Uterus (tissue), 4 donors: ENCODE results near the gene CHMP4A. TPM values are rescaled to one million over a fixed set of nuclear protein-coding genes. Genes with fewer than 3 reads are reported as not detected.

Source experiments
- DNase-seq, 2 donors: peaks; one replicate each; pipeline ENCODE4 v3.0.0-alpha.2; 2019 to 2020
- H3K27ac ChIP-seq, 2 donors: fragments of 200-600 bp; sonication (generic); 1 replicate in 1 of 2; 2 replicates in 1 of 2; pipeline ENCODE4 v1.5.1; 2016 to 2018
- H3K27me3 ChIP-seq, 2 donors: fragments of 200-600 bp; sonication (generic); one replicate each; pipeline ENCODE4 v1.5.1; 2018 to 2019; ENCODE audit warnings: control low read depth in 1 of 2
- H3K36me3 ChIP-seq, 2 donors: fragments of 200-600 bp; sonication (generic); one replicate each; pipeline ENCODE4 v1.5.1; 2019; ENCODE audit warnings: control low read depth in 1 of 2
- H3K4me1 ChIP-seq, 2 donors: fragments of 200-600 bp; sonication (generic); one replicate each; pipeline ENCODE4 v1.5.1; 2018 to 2019; ENCODE audit warnings: control low read depth in 1 of 2
- H3K4me3 ChIP-seq, 2 donors: fragments of 200-600 bp; sonication (generic); 1 replicate in 1 of 2; 2 replicates in 1 of 2; pipeline ENCODE4 v1.5.1; 2018 to 2019; ENCODE audit warnings: mild to moderate bottlenecking in 1 of 2
- H3K9me3 ChIP-seq, 2 donors: fragments of 200-600 bp; sonication (generic); one replicate each; pipeline ENCODE4 v1.5.1; 2019; ENCODE audit warnings: control low read depth in 1 of 2
- POLR2A ChIP-seq, 2 donors: fragments of 450-650 bp; IDR thresholded peaks; one replicate each; pipeline ENCODE4 v1.6.1; 2016; ENCODE audit warnings: antibody characterized with exemption in 2 of 2, mild to moderate bottlenecking in 1 of 2, moderate library complexity in 1 of 2
- intact Hi-C: fragments of 100-400 bp; cut with DNase I; formaldehyde crosslinking; loops from one replicate; pipeline ENCODE4 v1.15.1; 2023; ENCODE audit warnings: low total_unique reads
- total RNA-seq, 4 donors: library from RNA; depleted of rRNA in 3 of 4; stranded (reverse); fragments of >200 nt in 3 of 4; gene quantifications; one replicate each; pipeline versions ENCODE4 v1.1.0 to v1.2.4, GENCODE V29; 2014 to 2023
- TF ChIP-seq, protein P1 (sequence below), 4 experiments: fragments of 200-600 bp in 2 of 4; fragments of 450-650 bp in 2 of 4; sonication (generic) in 2 of 4; IDR thresholded peaks; one replicate each; pipeline ENCODE4 v1.5.1; 2016 to 2019; ENCODE audit warnings: antibody characterized with exemption in 4 of 4, mild to moderate bottlenecking in 2 of 4, moderate library complexity in 1 of 4
- donor health status: DM: yes; HTN: yes; CAD: no.

Gene CHMP4A
- total RNA-seq, 4 donors from 2014 or later: 6.8 to 53.3 (median 33.9) TPM

DNA sequence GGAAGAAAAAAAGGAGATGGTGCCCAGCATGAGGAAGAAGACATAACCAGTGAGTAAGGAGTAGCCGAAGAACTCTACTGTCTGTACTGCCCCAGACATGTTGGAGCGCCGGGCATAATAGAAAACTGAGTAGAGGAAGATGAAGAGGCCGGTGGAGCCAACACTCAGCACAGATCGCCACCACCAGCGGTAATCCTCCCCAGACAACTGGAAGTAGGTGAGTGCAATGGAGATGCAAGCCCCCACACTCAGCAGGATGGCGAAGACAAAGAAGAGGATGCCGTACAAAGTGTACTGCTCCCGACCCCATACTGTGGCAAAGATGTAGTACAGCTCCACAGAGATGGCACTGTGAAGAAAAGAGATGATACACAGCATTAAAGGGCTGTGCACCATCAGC lies 23.8 kb downstream of the CHMP4A start:
- H3K4me3 ChIP-seq: no peak overlapping the region
- no peak for DNase-seq

DNA sequence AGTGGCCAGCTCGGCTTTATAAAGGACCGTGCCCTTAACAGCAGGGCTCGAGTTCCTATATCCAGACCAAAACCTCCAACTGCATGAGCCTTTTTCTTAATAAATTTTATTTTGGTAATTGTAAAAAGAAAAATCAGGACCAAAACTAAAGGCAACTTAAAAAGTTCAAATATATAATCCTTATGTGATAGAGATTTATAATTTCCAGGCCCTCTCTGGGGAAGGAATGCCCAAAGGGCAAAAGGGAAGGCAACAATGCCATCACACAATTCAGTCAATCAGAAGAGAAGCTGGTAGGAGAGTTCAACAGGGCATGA lies 24.3 kb downstream of the CHMP4A start:
- DNase-seq: no peak
- Histone ChIP-seq H3K4me1 (no peaks in the 10 kb centered on the region), H3K36me3 (no peaks in the 10 kb centered on the region), H3K27me3 (no peaks in the 10 kb centered on the region), H3K9me3 (no peaks in the 10 kb centered on the region), H3K27ac (peak overlapping the region; percentile 9 to 53), H3K4me3 (peak overlapping the region in 1 of 2 donors; percentile 63)
- intact Hi-C loops: no loop called here
- TF ChIP-seq, protein P1, sequence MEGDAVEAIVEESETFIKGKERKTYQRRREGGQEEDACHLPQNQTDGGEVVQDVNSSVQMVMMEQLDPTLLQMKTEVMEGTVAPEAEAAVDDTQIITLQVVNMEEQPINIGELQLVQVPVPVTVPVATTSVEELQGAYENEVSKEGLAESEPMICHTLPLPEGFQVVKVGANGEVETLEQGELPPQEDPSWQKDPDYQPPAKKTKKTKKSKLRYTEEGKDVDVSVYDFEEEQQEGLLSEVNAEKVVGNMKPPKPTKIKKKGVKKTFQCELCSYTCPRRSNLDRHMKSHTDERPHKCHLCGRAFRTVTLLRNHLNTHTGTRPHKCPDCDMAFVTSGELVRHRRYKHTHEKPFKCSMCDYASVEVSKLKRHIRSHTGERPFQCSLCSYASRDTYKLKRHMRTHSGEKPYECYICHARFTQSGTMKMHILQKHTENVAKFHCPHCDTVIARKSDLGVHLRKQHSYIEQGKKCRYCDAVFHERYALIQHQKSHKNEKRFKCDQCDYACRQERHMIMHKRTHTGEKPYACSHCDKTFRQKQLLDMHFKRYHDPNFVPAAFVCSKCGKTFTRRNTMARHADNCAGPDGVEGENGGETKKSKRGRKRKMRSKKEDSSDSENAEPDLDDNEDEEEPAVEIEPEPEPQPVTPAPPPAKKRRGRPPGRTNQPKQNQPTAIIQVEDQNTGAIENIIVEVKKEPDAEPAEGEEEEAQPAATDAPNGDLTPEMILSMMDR (IDR thresholded peaks at IDR 0.05): no peak
- no peak for TF ChIP-seq POLR2A (IDR thresholded peaks at IDR 0.05)

More for the DNA sequence above, 23.8 kb downstream of the CHMP4A start:
- Histone ChIP-seq H3K9me3 (no peaks in the 10 kb centered on the region), H3K27me3 (no peaks in the 10 kb centered on the region), H3K4me1 (no peaks in the 10 kb centered on the region), H3K27ac (no peak overlapping the region), H3K36me3 (no peaks in the 10 kb centered on the region)
- TF ChIP-seq POLR2A (IDR thresholded peaks at IDR 0.05): no peak
- TF ChIP-seq, protein P1 (IDR thresholded peaks at IDR 0.05): no peak
- intact Hi-C loops: no loop called here

DNA sequence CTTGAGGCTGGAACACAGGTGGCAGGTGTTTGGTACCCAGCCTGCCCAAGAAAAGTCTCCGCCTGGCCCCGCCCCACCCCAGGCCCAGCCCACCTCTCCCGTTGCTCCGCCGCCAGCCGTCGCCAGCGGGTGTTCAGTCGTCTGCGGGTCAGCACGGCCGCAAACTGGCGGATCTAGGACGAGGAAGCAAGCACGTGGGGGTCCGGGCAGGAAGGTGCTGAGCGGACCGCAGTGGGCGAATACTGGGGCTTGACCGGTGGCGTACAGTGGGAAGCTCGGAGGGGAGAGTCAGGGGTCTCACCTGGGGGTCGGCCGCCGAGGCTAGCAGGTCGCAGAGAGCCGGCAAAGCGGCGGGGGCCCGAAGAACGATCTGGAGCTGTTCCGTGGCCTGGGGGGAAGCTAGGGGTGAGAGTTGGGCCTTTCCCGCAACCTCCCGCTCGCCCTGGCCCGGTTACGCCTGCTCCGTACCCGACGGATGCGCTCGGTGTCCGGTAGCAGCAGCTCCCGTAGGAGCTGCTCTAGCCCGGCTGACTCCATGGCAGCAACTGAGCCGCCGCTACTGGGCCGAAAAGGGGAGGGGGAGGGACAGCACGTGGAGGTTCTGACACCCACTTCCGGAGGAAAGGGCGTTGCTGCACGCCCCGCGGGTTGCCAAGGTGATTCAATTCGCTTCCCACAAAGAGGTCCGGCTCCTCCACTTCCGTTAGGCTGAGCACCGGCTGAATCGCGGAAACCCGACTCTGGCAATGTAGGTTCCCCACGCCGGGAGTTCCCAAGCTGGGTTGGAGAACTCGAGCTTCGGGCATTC lies 24.8 kb downstream of the CHMP4A start, which contains the start of gene IPO4:
TSS of gene IPO4 (minus strand) at position 566 of the 808 bp plus-strand sequence. CDS start at position 537, 29 bp downstream.
- no peaks in the 10 kb centered on the region for H3K36me3 ChIP-seq
- no peaks in the 10 kb centered on the region for H3K4me1 ChIP-seq
- intact Hi-C loops: no loop called here
- no peaks in the 10 kb centered on the region for H3K27me3 ChIP-seq
- peak within 1 kb of the TSS; percentile 51 to 63 for H3K4me3 ChIP-seq
- no peaks in the 10 kb centered on the region for H3K9me3 ChIP-seq
- peak within 1 kb of the TSS; percentile 53 to 54 for H3K27ac ChIP-seq
- DNase-seq: peak; percentile 94 to 96
- TF ChIP-seq POLR2A (IDR thresholded peaks at IDR 0.05): peak; percentile 47 to 55
- TF ChIP-seq, protein P1 (IDR thresholded peaks at IDR 0.05): peak in 1 of 4 experiments; percentile 57

DNA sequence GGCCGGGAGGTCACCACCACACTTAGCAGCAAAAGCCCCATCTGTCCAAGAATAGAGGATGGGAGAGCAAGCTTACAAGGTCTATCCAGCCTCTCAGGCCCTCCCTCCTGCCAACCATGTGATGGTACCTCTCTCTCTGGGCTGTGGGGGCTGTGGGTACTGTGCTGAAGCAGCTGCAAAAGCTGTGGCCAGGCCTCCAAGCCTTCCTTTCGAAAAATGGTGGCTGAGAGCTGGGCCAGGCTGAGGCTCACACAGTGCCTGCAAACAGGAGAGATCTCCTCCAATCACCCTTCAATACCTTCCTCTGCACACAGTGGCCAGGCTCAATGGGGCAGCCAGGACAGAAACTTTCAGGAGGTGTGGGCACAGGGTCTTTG lies 25.8 kb downstream of the CHMP4A start:
- Histone ChIP-seq H3K9me3 (no peaks in the 10 kb centered on the region), H3K36me3 (no peaks in the 10 kb centered on the region), H3K27me3 (no peaks in the 10 kb centered on the region), H3K4me3 (peak overlapping the region in 1 of 2 donors; percentile 51), H3K27ac (no peak overlapping the region), H3K4me1 (no peaks in the 10 kb centered on the region)
- TF ChIP-seq, protein P1 (IDR thresholded peaks at IDR 0.05): no peak
- no peak for TF ChIP-seq POLR2A (IDR thresholded peaks at IDR 0.05)
- intact Hi-C loops: no loop called here
- DNase-seq: no peak

DNA sequence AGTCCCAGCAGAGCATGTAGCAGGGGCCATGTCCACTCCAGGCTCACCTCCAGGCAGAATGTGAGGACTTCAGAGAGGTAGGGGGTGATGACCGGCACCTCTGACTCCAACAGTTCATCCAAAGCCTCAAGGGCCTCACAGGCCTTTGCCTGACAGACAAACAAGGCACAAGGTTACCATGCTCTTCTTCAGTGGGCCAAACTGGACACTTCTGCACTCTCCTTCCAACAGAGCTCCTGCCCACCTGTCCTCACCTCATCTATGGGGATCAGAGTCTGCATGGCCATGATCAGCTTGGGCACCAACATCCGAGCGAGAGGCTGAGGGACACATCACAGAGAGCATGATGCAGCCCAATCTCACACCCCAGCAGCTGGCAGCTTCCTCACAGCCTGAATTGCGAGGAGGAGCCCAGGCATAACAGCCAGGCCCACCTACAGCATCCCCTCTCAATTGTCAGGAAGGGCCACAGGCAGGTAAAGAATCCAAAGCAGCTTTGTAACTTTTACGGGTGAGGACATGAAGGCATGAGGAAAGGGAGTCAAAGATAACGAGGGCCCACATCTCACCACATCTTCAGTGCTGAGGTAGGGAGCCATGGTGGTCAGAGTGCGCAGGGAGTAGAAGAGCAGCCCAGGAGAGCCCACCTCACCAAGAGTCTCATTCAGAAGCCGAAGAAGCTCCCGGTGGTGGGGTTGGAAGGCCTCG lies 26.3 kb downstream of the CHMP4A start:
- intact Hi-C loops: no loop called here
- no peaks in the 10 kb centered on the region for H3K9me3 ChIP-seq
- H3K4me3 ChIP-seq: no peak overlapping the region
- no peaks in the 10 kb centered on the region for H3K36me3 ChIP-seq
- H3K27ac ChIP-seq: no peak overlapping the region
- TF ChIP-seq POLR2A (IDR thresholded peaks at IDR 0.05): no peak
- TF ChIP-seq, protein P1 (IDR thresholded peaks at IDR 0.05): no peak
- no peaks in the 10 kb centered on the region for H3K4me1 ChIP-seq
- no peak for DNase-seq
- H3K27me3 ChIP-seq: no peaks in the 10 kb centered on the region
